ENCODE data around the gene EWSR1.

The EWSR1 gene

DNA sequence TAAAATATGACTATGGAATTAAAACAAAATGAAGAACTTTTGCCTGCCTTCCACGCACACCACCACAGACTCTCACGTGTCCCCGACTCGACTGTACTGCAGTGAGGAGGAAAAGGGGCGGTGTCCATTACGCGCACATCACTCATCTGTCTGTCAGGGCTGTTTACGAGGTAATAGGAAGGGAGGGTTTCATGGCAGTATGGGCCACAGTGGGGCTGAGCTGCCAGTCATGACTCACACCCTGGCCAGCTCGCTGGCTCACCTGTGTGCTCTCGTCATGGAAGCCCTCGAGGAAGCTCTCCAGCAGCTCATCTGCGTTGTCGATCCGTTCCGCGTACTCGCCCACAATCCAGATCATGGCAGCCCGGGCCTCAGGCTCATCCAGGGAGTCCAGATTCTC, 80.9 kb downstream of the EWSR1 start:
- H3K79me2 ChIP-seq (ENCODE audit: control insufficient read depth, low read length), result no peaks in the 10 kb centered on the region
- H3K36me3 ChIP-seq (ENCODE audit: control insufficient read depth, low read length), result peaks cover 88% of the 10 kb centered on the region
- no peaks in the 10 kb centered on the region for H3K9me3 ChIP-seq (ENCODE audit: control insufficient read depth, insufficient read depth, low read length)
- no peaks in the 10 kb centered on the region for H3F3A ChIP-seq (ENCODE audit: control insufficient read depth, insufficient read depth)
- TF ChIP-seq, protein P1, sequence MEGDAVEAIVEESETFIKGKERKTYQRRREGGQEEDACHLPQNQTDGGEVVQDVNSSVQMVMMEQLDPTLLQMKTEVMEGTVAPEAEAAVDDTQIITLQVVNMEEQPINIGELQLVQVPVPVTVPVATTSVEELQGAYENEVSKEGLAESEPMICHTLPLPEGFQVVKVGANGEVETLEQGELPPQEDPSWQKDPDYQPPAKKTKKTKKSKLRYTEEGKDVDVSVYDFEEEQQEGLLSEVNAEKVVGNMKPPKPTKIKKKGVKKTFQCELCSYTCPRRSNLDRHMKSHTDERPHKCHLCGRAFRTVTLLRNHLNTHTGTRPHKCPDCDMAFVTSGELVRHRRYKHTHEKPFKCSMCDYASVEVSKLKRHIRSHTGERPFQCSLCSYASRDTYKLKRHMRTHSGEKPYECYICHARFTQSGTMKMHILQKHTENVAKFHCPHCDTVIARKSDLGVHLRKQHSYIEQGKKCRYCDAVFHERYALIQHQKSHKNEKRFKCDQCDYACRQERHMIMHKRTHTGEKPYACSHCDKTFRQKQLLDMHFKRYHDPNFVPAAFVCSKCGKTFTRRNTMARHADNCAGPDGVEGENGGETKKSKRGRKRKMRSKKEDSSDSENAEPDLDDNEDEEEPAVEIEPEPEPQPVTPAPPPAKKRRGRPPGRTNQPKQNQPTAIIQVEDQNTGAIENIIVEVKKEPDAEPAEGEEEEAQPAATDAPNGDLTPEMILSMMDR (IDR thresholded peaks at IDR 0.05; ENCODE audit: low read depth, low read length, poor library complexity, severe bottlenecking), result no peak
- no peak for TF ChIP-seq EZH2phosphoT487 (IDR thresholded peaks at IDR 0.05; ENCODE audit: borderline replicate concordance, low read length)
- H3K27ac ChIP-seq (ENCODE audit: low read depth, low read length), result no peak overlapping the region
- H3K4me3 ChIP-seq (ENCODE audit: low read length), result no peak overlapping the region
- no peaks in the 10 kb centered on the region for H3K9me2 ChIP-seq (replicated peaks; ENCODE audit: control insufficient read depth, low read length)
- H3K27me3 ChIP-seq (ENCODE audit: control insufficient read depth, low read length), result no peaks in the 10 kb centered on the region
- no peak overlapping the region for H3K4me2 ChIP-seq (ENCODE audit: low read length)
- H4K20me1 ChIP-seq (ENCODE audit: control insufficient read depth, insufficient read depth, low read depth, low read length), result peaks cover 5% of the 10 kb centered on the region; the same call in 1 of the 2 replicates
- no peaks in the 10 kb centered on the region for H3K4me1 ChIP-seq (ENCODE audit: control insufficient read depth, low read length)
